ENCODE data around the gene TMSB4X. TPM values are rescaled to one million over a fixed set of nuclear protein-coding genes. Genes with fewer than 3 reads are reported as not detected.

The TMSB4X gene
- total and polyA plus RNA-seq, 2 of the 8 experiments (the other 6 are each of a cell fraction or from before 2014, with no cell fraction given): 2,063 to 2,112 TPM

GRCh38 chrX:12966151-12966550 is 8.8 kb upstream of the TMSB4X start:
- FAIRE-seq (no peak), DNase-seq (ENCODE audit: low read depth in 1 of 2, low spot score in 2 of 2) (no peak)
- H4K5ac ChIP-seq (ENCODE audit: insufficient read length, low read depth, low read length): no peak overlapping the region
- H2BK5ac ChIP-seq (ENCODE audit: low read depth, low read length): no peak overlapping the region
- no peaks in the 10 kb centered on the region for H3K36me3 ChIP-seq (ENCODE audit: control insufficient read depth in 2 of 4, insufficient read depth in 4 of 4, low read length in 3 of 4)
- H2AFZ ChIP-seq (ENCODE audit: low read length): no peak overlapping the region
- H3K56ac ChIP-seq (replicated peaks; ENCODE audit: insufficient read length, low read depth, low read length): no peak overlapping the region
- H4K8ac ChIP-seq (ENCODE audit: extremely low read depth, insufficient read depth, low read length): no peak overlapping the region
- no peak overlapping the region for H2BK20ac ChIP-seq (ENCODE audit: low read length)
- H3K27ac ChIP-seq (ENCODE audit: low read depth, low read length): no peak overlapping the region
- WGBS, 2 experiments (ENCODE audit: extremely low coverage in 1 of 2, insufficient coverage in 1 of 2, insufficient read length in 1 of 2, insufficient replicate concordance in 2 of 2, low coverage in 1 of 2, low lambda C conversion rate in 2 of 2, missing lambda C conversion rate in 1 of 2): no CpG with 5 or more reads among the region's 1 CpG
- H3K4me3 ChIP-seq (ENCODE audit: extremely low read depth in 1 of 4, insufficient read depth in 2 of 4, low read depth in 3 of 4, low read length in 4 of 4): no peak overlapping the region
- no peak overlapping the region for H2BK15ac ChIP-seq (ENCODE audit: low read length)
- no peak overlapping the region for H4K91ac ChIP-seq (replicated peaks; ENCODE audit: insufficient read length, low read length)
- H3K79me1 ChIP-seq (ENCODE audit: low read depth, low read length): no peaks in the 10 kb centered on the region
- no peak overlapping the region for H2BK12ac ChIP-seq (ENCODE audit: low read depth, low read length)
- no peak overlapping the region for H3K23ac ChIP-seq (ENCODE audit: insufficient read length)
- TF ChIP-seq EGR1 (IDR thresholded peaks at IDR 0.05; ENCODE audit: borderline replicate concordance, low read depth, low read length) (no peak), NANOG (IDR thresholded peaks at IDR 0.05; ENCODE audit: insufficient read depth, low read depth, low read length, poor library complexity, severe bottlenecking) (no peak), YY1 (IDR thresholded peaks at IDR 0.05; ENCODE audit: low read depth, low read length) (no peak)
- peaks cover 0 to 3% of the 10 kb centered on the region in 2 experiments; a peak in 1 of 4 replicates for H3K9me3 ChIP-seq (ENCODE audit: insufficient read depth in 2 of 2, low read depth in 1 of 2, low read length in 1 of 2)
- H2BK120ac ChIP-seq (replicated peaks; ENCODE audit: low read depth, low read length): peak overlapping the region; percentile 33
- no peak overlapping the region for H3K4ac ChIP-seq (replicated peaks; ENCODE audit: insufficient read length, low read depth, low read length)
- no peaks in the 10 kb centered on the region for H3K23me2 ChIP-seq (ENCODE audit: low read depth, low read length)
- no peak overlapping the region for H3K4me2 ChIP-seq (ENCODE audit: insufficient read depth in 1 of 2, low read depth in 2 of 2, low read length in 2 of 2)
- H3K9ac ChIP-seq (replicated peaks in 1 of 4; ENCODE audit: extremely low read depth in 1 of 4, low read depth in 3 of 4, low read length in 3 of 4): no peak overlapping the region
- CTCF ChIA-PET (ENCODE audit: partially characterized antibody): interaction anchor here (0.6 to 1.3 kb wide), 2 partner anchors 15 to 697 kb away, joined by 3 to 4 read pairs; no protein-coding TSS in a partner anchor
- no peak overlapping the region for H3K14ac ChIP-seq (ENCODE audit: insufficient read length)
- H3K18ac ChIP-seq (ENCODE audit: extremely low read depth, low read length): no peak overlapping the region
- H3K79me2 ChIP-seq (ENCODE audit: control insufficient read depth in 1 of 2, insufficient read depth in 2 of 2, low read length in 2 of 2): no peaks in the 10 kb centered on the region
- H2AK5ac ChIP-seq (ENCODE audit: low read depth, low read length): no peak overlapping the region
- POLR2A ChIA-PET (ENCODE audit: partially characterized antibody): interaction anchor here (0.6 to 2.5 kb wide), 4 partner anchors 8 to 11 kb away, joined by 3 to 10 read pairs (median 4); partner anchors contain the start of gene TMSB4X
- H3K27me3 ChIP-seq (replicated peaks in 1 of 4; ENCODE audit: control insufficient read depth in 3 of 4, extremely low read depth in 1 of 4, insufficient read depth in 3 of 4, low read length in 3 of 4): no peaks in the 10 kb centered on the region
- no peaks in the 10 kb centered on the region for H4K20me1 ChIP-seq (replicated peaks in 1 of 2; ENCODE audit: control insufficient read depth in 1 of 2, insufficient read depth in 2 of 2, low read length in 2 of 2)
- H3K4me1 ChIP-seq (replicated peaks in 1 of 4; ENCODE audit: control insufficient read depth in 3 of 4, insufficient read depth in 4 of 4, low read length in 3 of 4): peaks cover 0 to under 1% (median 0%) of the 10 kb centered on the region in 4 experiments; a peak in 3 of 7 replicates

Data from H1 (cell line).